ENCODE measurements around the gene PSMC1. TPM values are rescaled to one million over a fixed set of nuclear protein-coding genes. Genes with fewer than 3 reads are reported as not detected.
"Not testable (repeated sequence)": the region's sequence is repeated elsewhere in the genome, so short reads cannot be mapped to it uniquely, and the experiment has no call there.

The PSMC1 gene
- total RNA-seq, 4 donors from 2014 or later = 86.8 to 163 (median 133) TPM

DNA sequence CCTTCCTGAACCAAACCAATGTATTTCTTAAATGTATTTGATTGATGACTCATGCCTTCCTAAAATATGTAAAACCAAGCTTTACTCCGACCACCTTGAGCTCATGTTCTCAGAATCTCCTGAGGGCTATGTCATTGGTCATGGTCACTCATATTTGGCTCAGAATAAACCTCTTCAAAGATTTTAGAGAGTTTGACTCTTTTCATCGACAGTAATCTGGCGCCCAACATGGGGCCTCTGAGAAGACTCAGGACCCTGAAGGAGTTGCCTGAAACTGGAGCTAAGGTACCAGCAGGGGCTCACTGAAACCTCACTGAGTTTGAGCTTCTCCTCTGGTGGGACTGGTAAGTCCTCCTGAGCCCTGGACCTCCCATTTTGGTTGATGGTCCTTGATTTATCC, 17.2 kb upstream of the PSMC1 start:
- no peaks in the 10 kb centered on the region for H3K36me3 ChIP-seq
- DNase-seq = no peak
- no peak for TF ChIP-seq POLR2A (IDR thresholded peaks at IDR 0.05)
- TF ChIP-seq, protein P1, sequence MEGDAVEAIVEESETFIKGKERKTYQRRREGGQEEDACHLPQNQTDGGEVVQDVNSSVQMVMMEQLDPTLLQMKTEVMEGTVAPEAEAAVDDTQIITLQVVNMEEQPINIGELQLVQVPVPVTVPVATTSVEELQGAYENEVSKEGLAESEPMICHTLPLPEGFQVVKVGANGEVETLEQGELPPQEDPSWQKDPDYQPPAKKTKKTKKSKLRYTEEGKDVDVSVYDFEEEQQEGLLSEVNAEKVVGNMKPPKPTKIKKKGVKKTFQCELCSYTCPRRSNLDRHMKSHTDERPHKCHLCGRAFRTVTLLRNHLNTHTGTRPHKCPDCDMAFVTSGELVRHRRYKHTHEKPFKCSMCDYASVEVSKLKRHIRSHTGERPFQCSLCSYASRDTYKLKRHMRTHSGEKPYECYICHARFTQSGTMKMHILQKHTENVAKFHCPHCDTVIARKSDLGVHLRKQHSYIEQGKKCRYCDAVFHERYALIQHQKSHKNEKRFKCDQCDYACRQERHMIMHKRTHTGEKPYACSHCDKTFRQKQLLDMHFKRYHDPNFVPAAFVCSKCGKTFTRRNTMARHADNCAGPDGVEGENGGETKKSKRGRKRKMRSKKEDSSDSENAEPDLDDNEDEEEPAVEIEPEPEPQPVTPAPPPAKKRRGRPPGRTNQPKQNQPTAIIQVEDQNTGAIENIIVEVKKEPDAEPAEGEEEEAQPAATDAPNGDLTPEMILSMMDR (IDR thresholded peaks at IDR 0.05) = no peak
- no peaks in the 10 kb centered on the region for H3K27me3 ChIP-seq
- intact Hi-C loops (cut with DNase I) = no loop called here
- H3K27ac ChIP-seq = no peak overlapping the region
- no peak overlapping the region for H3K4me3 ChIP-seq (replicated peaks in 1 of 3)
- no peaks in the 10 kb centered on the region for H3K9me3 ChIP-seq
- H3K4me1 ChIP-seq = no peaks in the 10 kb centered on the region
- 79 to 80% methylated on average over 3 of the region's 3 CpGs for WGBS, 2 donors

DNA sequence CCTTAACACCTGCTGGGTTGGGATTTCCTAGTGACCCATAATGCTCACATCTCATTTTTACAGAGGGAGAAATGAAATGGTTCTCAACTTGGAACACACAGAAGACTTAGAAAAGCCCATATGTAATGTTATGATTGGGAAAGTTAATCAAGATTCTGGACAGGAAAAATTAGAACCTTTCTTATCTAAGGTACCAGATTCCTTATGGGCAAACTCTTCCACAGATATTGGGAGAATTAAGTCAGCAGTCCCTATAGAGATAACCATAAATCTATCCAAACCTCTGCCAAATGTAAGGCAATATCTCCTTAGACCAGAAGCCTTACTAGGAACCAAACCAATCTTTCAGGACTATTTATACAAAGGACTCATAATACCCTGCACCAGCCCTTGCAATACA, 13.9 kb upstream of the PSMC1 start:
- Histone ChIP-seq H3K36me3 (no peaks in the 10 kb centered on the region), H3K27me3 (no peaks in the 10 kb centered on the region), H3K27ac (no peak overlapping the region), H3K9me3 (no peaks in the 10 kb centered on the region), H3K4me3 (replicated peaks in 1 of 3) (no peak overlapping the region), H3K4me1 (no peaks in the 10 kb centered on the region)
- intact Hi-C loops (cut with DNase I) = no loop called here
- no peak for DNase-seq
- TF ChIP-seq POLR2A (IDR thresholded peaks at IDR 0.05) = no peak
- TF ChIP-seq, protein P1 (IDR thresholded peaks at IDR 0.05) = no peak

DNA sequence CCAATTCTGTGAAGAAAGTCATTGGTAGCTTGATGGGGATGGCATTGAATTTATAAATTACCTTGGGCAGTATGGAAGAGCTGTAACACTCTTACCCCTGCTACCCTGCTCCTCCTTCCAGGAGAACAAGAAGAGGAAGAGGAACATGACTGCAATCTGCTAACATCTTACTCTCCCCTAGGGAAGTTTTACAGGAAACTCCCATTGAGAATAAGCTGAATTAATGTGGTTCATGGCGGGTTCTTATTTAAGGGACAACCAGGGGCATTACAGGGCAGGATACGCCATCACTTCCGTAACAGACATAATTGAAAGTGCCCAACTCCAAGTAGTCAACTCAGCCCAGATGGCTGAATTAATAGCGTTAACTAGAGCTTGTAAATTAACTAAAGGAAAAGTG, 9.4 kb upstream of the PSMC1 start:
- Histone ChIP-seq H3K36me3 (no peaks in the 10 kb centered on the region), H3K27me3 (no peaks in the 10 kb centered on the region), H3K4me1 (no peaks in the 10 kb centered on the region), H3K9me3 (no peaks in the 10 kb centered on the region), H3K27ac (no peak overlapping the region), H3K4me3 (replicated peaks in 1 of 3) (no peak overlapping the region)
- no peak for DNase-seq
- WGBS, 2 donors = 78 to 90% methylated on average over 4 of the region's 4 CpGs
- TF ChIP-seq, protein P1 (IDR thresholded peaks at IDR 0.05) = no peak
- TF ChIP-seq POLR2A (IDR thresholded peaks at IDR 0.05) = no peak
- intact Hi-C loops (cut with DNase I) = no loop called here

DNA sequence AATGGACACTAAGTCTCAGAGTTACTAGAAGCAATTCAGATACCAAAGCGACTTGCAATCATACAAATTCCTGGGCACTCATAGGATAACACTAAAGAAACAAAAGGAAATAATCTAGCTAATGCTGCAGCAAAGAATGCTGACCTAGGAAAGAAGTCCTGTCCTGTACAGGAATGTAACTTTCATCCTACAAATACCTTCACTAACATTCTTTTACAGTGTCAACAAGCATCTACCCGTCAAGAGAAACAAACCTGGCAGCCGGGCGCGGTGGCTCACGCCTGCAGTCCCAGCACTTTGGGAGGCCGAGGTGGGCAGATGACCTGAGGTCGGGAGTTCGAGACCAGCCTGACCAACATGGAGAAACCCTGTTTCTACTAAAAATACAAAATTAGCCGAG, 8.9 kb upstream of the PSMC1 start:
- DNase-seq; H3K27me3 ChIP-seq; H3K4me1 ChIP-seq; H3K4me3 ChIP-seq (replicated peaks in 1 of 3); H3K36me3 ChIP-seq; H3K9me3 ChIP-seq; H3K27ac ChIP-seq; intact Hi-C loops (cut with DNase I): not testable (repeated sequence)
- WGBS, 2 donors = 71 to 73% methylated on average over 9 to 10 of the region's 10 CpGs

DNA sequence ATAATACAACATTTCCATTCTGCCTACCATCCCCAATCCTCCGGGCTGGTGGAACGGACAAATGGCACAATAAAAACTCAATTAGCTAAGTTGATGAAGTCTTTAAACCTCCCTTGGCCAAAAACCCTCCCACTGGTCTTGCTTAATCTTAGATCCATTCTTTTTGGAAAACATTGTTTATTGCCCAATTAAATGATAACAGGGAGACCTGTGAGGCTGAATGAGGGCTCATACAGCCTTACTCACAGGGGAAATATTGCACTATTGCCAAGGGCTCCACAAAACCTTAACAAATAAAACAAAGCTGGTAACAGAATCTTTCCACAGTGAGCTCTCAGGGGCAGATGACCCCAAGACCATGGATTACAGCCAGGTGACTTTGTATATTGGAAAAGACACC, 7.8 kb upstream of the PSMC1 start:
- intact Hi-C loops (cut with DNase I) = no loop called here
- TF ChIP-seq, protein P1 (IDR thresholded peaks at IDR 0.05) = no peak
- 85 to 95% methylated on average over 2 of the region's 2 CpGs for WGBS, 2 donors

DNA sequence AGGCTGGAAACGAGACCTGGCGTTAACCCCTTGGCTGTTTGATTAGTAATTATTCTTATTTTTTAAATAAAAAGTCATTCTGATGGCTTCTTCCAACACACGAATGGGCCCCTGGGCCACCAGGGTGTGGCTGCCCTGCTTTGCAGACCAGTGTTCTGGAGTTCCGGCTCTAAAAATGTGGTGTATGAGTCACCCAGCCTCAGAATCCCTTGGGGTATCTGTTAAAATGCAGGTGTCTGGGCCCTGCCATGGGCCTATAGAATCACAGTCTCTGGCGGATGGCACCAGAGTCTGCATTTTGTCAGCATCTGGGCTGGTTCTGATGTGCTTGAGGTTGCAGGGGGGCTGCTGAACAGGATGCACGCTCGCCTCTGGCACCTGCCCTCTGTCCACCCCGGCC, 2.5 kb upstream of the PSMC1 start:
- WGBS, 2 donors = 90 to 94% methylated on average over 7 to 8 of the region's 8 CpGs
- no peak for DNase-seq
- no peak overlapping the region for H3K4me3 ChIP-seq (replicated peaks in 1 of 3)
- H3K36me3 ChIP-seq = no peaks in the 10 kb centered on the region
- intact Hi-C loops (cut with DNase I) = no loop called here
- H3K27ac ChIP-seq = no peak overlapping the region
- no peaks in the 10 kb centered on the region for H3K27me3 ChIP-seq
- peaks cover 10 to 16% of the 10 kb centered on the region in 2 donors for H3K4me1 ChIP-seq
- TF ChIP-seq, protein P1 (IDR thresholded peaks at IDR 0.05) = no peak
- TF ChIP-seq POLR2A (IDR thresholded peaks at IDR 0.05) = no peak
- H3K9me3 ChIP-seq = no peaks in the 10 kb centered on the region

More for the DNA sequence above, 7.8 kb upstream of the PSMC1 start:
- H3K9me3 ChIP-seq = no peaks in the 10 kb centered on the region
- no peaks in the 10 kb centered on the region for H3K27me3 ChIP-seq
- no peak overlapping the region for H3K27ac ChIP-seq
- no peaks in the 10 kb centered on the region for H3K4me1 ChIP-seq
- H3K36me3 ChIP-seq = no peaks in the 10 kb centered on the region
- no peak for DNase-seq
- no peak overlapping the region for H3K4me3 ChIP-seq (replicated peaks in 1 of 3)

Data from thyroid gland (tissue), 4 donors.